Left ventricle myocardium inferior (tissue), 1 donor: ENCODE results near the gene LRP1B. TPM values are rescaled to one million over a fixed set of nuclear protein-coding genes. Genes with fewer than 3 reads are reported as not detected.

Source experiments
- DNase-seq: peaks from one replicate; pipeline ENCODE4 v3.0.0-alpha.2; 2020
- H3K27ac ChIP-seq: fragments of 200-600 bp; replicated peaks from 2 replicates; pipeline ENCODE4 v1.8.0; 2021
- H3K27me3 ChIP-seq: fragments of 200-600 bp; 2 replicates; pipeline ENCODE4 v1.8.0; 2021; ENCODE audit warnings: low read depth
- H3K36me3 ChIP-seq: fragments of 200-600 bp; 2 replicates; pipeline ENCODE4 v1.8.0; 2021
- H3K4me1 ChIP-seq: fragments of 200-600 bp; 2 replicates; pipeline ENCODE4 v1.8.0; 2021
- H3K4me3 ChIP-seq: fragments of 200-600 bp; 2 replicates; pipeline ENCODE4 v1.8.0; 2021; ENCODE audit warnings: mild to moderate bottlenecking, moderate library complexity
- H3K9me3 ChIP-seq: fragments of 200-600 bp; replicated peaks from 2 replicates; pipeline ENCODE4 v1.8.0; 2021
- intact Hi-C: fragments of 100-400 bp; cut with micrococcal nuclease; formaldehyde crosslinking; loops from one replicate; pipeline ENCODE4 v1.11.0; 2022
- total RNA-seq: library from RNA; stranded (reverse); fragmentation: NEBNext Ultra II Directional; extraction: Animal tissue kit (Norgen Biotek cat#: 25700); gene quantifications from one replicate; pipeline ENCODE4 v1.2.1, GENCODE V29; 2021
- TF ChIP-seq, protein P1 (sequence below): fragments of 200-600 bp; IDR thresholded peaks from 2 replicates; pipeline ENCODE4 v1.8.0; 2021; ENCODE audit warnings: antibody characterized with exemption, mild to moderate bottlenecking, borderline replicate concordance
- donor health status: DM: no; HTN: yes; CAD: no; lungs with severe emphysema.

Gene LRP1B
- total RNA-seq, 1 donor from 2014 or later: 0.08 TPM

DNA sequence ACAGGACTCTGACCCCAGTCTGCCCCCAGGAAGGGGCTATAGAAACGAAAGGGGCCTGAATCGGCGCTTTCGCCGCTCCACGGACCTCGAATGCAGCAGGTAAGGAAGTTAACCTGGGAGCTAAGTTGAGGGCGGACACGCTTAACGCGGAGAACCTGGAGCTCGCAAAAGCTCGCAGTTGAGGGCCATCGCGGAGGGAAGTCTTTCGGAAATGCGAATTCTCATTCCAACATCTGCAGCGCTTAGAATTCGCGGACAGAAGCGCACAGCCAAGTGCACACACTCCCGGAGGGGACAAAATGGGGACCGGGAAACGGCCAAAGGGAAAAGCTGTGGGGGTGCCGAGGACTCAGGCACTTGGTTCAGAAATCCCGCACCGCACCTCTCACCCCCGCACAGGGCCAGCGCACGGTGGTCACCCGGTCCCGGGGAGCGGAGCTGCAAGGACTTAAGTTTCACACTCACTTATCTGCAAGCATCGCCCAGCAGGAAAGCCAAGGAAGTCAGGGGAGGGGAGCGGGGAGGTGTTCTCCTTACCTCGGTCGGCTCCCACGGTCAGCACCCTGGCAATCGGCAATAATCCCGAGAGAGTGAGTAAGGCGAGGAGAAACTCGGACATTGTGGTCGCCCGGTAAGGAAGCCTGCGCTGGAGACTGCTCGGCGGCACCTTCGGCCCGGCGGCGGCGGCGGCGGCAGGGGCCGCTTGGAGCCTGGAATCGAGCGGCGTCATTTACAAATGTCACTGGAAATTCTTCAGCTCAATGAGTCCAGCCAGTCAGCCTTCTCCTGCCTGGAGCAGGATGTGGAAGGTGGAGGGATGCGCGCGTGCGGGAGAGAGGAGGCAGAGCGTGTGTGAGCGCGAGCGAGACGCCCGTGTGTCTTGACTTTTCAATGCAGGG, 456 bp downstream of the LRP1B start:
- Histone ChIP-seq H3K4me1 (peaks cover 18% of the 10 kb centered on the region), H3K36me3 (no peaks in the 10 kb centered on the region), H3K27me3 (peaks cover 81% of the 10 kb centered on the region), H3K9me3 (no peaks in the 10 kb centered on the region), H3K27ac (no peak overlapping the region), H3K4me3 (peak overlapping the region; percentile 64)
- TF ChIP-seq, protein P1, sequence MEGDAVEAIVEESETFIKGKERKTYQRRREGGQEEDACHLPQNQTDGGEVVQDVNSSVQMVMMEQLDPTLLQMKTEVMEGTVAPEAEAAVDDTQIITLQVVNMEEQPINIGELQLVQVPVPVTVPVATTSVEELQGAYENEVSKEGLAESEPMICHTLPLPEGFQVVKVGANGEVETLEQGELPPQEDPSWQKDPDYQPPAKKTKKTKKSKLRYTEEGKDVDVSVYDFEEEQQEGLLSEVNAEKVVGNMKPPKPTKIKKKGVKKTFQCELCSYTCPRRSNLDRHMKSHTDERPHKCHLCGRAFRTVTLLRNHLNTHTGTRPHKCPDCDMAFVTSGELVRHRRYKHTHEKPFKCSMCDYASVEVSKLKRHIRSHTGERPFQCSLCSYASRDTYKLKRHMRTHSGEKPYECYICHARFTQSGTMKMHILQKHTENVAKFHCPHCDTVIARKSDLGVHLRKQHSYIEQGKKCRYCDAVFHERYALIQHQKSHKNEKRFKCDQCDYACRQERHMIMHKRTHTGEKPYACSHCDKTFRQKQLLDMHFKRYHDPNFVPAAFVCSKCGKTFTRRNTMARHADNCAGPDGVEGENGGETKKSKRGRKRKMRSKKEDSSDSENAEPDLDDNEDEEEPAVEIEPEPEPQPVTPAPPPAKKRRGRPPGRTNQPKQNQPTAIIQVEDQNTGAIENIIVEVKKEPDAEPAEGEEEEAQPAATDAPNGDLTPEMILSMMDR: no peak
- intact Hi-C loops: no loop called here
- DNase-seq: peak; percentile 15

DNA sequence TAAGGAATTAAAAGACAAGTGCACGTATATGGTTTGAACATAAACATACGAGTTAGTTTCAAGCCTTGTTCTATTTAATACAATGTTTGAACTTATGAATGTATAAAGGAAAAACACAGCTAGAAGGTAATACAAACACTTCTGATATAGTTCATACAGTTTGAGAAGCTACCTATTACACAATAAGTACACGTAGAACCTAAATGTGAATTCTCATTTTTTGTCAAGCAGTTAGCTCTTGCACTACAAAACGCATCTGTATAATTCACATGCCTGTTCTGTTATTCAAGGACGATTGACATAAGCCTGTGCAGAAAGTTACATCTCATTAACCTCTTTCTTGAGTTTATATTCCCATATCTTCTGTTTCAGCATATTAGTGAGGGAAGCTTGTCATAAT, 2.7 kb downstream of the LRP1B start:
- intact Hi-C loops: no loop called here
- Histone ChIP-seq H3K9me3 (no peaks in the 10 kb centered on the region), H3K4me1 (peaks cover 18% of the 10 kb centered on the region), H3K27me3 (peaks cover 65% of the 10 kb centered on the region), H3K4me3 (no peak overlapping the region), H3K27ac (no peak overlapping the region), H3K36me3 (no peaks in the 10 kb centered on the region)
- TF ChIP-seq, protein P1: no peak
- no peak for DNase-seq

DNA sequence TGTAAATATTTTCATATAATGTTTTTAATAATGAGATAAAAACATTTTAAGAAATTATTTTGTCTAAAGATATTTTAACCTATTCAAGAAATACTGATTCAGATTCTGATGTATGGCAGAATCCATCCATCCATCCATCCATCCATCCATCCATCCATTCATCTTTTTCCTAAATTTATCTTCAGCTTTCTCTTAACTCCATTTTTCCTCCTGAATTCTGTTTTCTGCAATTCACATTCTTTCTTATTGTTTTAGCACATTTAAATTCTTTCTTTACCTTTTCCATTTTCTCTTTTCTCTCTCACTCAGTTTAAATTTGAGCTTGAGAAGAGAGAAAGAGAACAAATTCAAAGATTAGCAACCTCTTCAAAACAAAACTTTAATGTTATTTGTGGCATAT, 3.6 kb downstream of the LRP1B start:
- no peak for DNase-seq
- H3K4me1 ChIP-seq: peaks cover 18% of the 10 kb centered on the region
- H3K9me3 ChIP-seq: no peaks in the 10 kb centered on the region
- intact Hi-C loops: no loop called here
- TF ChIP-seq, protein P1: no peak
- peaks cover 56% of the 10 kb centered on the region for H3K27me3 ChIP-seq
- H3K27ac ChIP-seq: no peak overlapping the region
- H3K36me3 ChIP-seq: no peaks in the 10 kb centered on the region
- H3K4me3 ChIP-seq: no peak overlapping the region

DNA sequence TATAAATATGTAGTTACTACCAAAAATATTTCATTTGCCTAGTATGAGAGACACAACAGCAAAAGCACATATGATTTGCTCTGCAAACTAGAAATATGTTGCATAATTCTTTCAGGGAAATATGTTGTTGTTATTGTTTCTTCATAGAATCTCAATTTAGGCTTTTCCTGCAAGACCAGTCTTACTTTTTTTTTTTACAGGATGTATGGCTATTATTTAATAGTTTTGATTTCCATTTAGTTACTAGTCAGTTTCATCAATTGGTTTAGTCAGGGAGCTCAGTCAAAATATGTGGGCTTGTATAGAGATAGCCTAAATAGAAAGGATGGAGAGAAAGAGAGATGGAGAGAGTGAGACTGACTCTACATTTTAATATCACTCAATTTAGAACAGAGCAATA, 6.1 kb downstream of the LRP1B start:
- DNase-seq: no peak
- Histone ChIP-seq H3K36me3 (no peaks in the 10 kb centered on the region), H3K27ac (no peak overlapping the region), H3K9me3 (no peaks in the 10 kb centered on the region), H3K4me3 (no peak overlapping the region), H3K27me3 (peaks cover 31% of the 10 kb centered on the region), H3K4me1 (peaks cover under 1% of the 10 kb centered on the region)
- intact Hi-C loops: no loop called here
- TF ChIP-seq, protein P1: no peak

DNA sequence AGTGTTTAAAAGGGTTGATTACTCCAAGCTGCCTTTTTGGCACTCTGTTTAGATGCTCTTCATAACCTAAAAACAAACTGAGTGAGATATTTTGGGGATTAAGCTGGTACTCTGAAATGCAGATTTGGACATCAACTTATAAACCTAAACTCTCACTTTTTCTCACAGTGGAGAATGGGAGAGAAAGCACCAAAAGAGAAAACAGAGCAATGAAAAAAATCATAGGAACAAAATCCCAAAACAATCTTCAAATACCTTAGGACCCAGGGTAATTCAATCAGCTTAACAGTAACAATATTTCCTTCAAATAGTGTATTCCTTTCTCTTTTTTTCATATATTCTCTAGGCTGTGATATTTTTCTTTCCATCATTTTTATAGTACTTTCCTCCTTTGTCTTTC, 11.5 kb downstream of the LRP1B start:
- H3K27me3 ChIP-seq: no peaks in the 10 kb centered on the region
- H3K36me3 ChIP-seq: no peaks in the 10 kb centered on the region
- no peak for DNase-seq
- no peak overlapping the region for H3K27ac ChIP-seq
- H3K9me3 ChIP-seq: no peaks in the 10 kb centered on the region
- intact Hi-C loops: no loop called here
- H3K4me1 ChIP-seq: no peaks in the 10 kb centered on the region
- TF ChIP-seq, protein P1: no peak
- no peak overlapping the region for H3K4me3 ChIP-seq
